ENCODE measurements around the gene CDH4. TPM values are rescaled to one million over a fixed set of nuclear protein-coding genes. Genes with fewer than 3 reads are reported as not detected.

CDH4 gene
- total RNA-seq, 1 experiment from 2014 or later, result not detected

DNA sequence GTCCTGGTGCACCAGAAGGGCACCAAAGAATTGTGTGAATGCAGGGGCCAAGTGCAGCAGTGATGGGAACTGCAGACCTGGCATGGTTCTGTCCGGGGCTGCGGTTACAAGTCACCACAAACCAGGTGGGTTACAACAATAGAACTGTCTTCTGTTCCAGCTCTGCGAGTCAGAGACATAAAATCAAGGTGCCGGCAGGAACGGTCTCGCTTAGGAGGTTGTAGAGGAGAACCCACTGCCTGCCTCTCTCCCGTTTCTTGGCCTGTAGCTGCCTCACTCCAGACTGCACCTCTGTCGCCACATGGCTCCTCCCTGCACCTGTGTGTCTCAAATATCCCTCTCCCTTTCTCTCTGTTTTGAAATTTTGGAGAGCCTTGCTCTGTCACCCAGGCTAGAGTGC, 670.4 kb downstream of the CDH4 start:
- intact Hi-C loops (cut with micrococcal nuclease; ENCODE audit: unreplicated experiment), result no loop called here
- Histone ChIP-seq H3K9me3 (peaks cover 7% of the 10 kb centered on the region), H3K4me3 (ENCODE audit: low read depth, low read length) (no peak overlapping the region), H3K36me3 (ENCODE audit: control insufficient read depth, insufficient read depth, low read length) (no peaks in the 10 kb centered on the region), H3K27me3 (replicated peaks; ENCODE audit: control insufficient read depth, insufficient read depth, low read length) (no peaks in the 10 kb centered on the region), H3K4me1 (no peaks in the 10 kb centered on the region)
- TF ChIP-seq, protein P1, sequence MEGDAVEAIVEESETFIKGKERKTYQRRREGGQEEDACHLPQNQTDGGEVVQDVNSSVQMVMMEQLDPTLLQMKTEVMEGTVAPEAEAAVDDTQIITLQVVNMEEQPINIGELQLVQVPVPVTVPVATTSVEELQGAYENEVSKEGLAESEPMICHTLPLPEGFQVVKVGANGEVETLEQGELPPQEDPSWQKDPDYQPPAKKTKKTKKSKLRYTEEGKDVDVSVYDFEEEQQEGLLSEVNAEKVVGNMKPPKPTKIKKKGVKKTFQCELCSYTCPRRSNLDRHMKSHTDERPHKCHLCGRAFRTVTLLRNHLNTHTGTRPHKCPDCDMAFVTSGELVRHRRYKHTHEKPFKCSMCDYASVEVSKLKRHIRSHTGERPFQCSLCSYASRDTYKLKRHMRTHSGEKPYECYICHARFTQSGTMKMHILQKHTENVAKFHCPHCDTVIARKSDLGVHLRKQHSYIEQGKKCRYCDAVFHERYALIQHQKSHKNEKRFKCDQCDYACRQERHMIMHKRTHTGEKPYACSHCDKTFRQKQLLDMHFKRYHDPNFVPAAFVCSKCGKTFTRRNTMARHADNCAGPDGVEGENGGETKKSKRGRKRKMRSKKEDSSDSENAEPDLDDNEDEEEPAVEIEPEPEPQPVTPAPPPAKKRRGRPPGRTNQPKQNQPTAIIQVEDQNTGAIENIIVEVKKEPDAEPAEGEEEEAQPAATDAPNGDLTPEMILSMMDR (IDR thresholded peaks at IDR 0.05; ENCODE audit: insufficient read depth in 1 of 2, low read depth in 1 of 2, low read length in 1 of 2, severe bottlenecking in 1 of 2, unreplicated experiment in 1 of 2), result no peak
- no peaks in the 10 kb centered on the region for H3K36me3 Mint-ChIP-seq (ENCODE audit: insufficient read depth, unreplicated experiment)
- POLR2A ChIA-PET, result no interaction called here
- H3K27me3 Mint-ChIP-seq (ENCODE audit: insufficient read depth, unreplicated experiment), result peaks cover 14% of the 10 kb centered on the region
- no peak for DNase-seq
- H3K27ac Mint-ChIP-seq (ENCODE audit: unreplicated experiment), result no peak overlapping the region
- H3K4me3 Mint-ChIP-seq (ENCODE audit: unreplicated experiment), result no peak overlapping the region
- H3K9me3 Mint-ChIP-seq (ENCODE audit: unreplicated experiment), result no peaks in the 10 kb centered on the region
- CTCF ChIA-PET, result no interaction called here
- no TSS peak for BruUV-seq (replicated peaks)
- H3K4me1 Mint-ChIP-seq (ENCODE audit: low read depth, unreplicated experiment), result no peaks in the 10 kb centered on the region

DNA sequence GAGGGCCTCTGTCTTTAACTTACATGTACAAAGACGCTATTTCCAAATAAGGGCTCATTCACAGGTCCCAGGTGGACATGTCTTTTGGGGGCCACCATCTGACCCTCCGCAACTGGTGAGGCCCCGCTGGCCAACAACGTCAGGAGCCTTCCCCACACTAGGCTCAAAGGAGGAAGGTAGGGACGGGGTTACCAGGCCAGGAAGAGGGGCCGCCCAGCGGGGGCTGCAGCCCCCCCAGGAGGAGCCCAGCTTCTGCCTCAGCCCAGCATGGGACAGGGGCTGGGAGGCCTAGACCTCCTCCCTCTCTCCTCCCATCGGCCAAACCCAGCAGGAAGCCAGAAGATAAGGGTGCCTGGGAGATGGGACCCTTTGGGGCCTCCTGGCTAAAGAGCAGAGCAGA, 670.9 kb downstream of the CDH4 start:
- Histone ChIP-seq H3K9me3 (peaks cover 7% of the 10 kb centered on the region), H3K27me3 (replicated peaks; ENCODE audit: control insufficient read depth, insufficient read depth, low read length) (no peaks in the 10 kb centered on the region), H3K4me1 (no peaks in the 10 kb centered on the region), H3K4me3 (ENCODE audit: low read depth, low read length) (no peak overlapping the region), H3K36me3 (ENCODE audit: control insufficient read depth, insufficient read depth, low read length) (no peaks in the 10 kb centered on the region)
- intact Hi-C loops (cut with micrococcal nuclease; ENCODE audit: unreplicated experiment), result no loop called here
- H3K4me1 Mint-ChIP-seq (ENCODE audit: low read depth, unreplicated experiment), result no peaks in the 10 kb centered on the region
- no peaks in the 10 kb centered on the region for H3K36me3 Mint-ChIP-seq (ENCODE audit: insufficient read depth, unreplicated experiment)
- peaks cover 17% of the 10 kb centered on the region for H3K27me3 Mint-ChIP-seq (ENCODE audit: insufficient read depth, unreplicated experiment)
- H3K27ac Mint-ChIP-seq (ENCODE audit: unreplicated experiment), result no peak overlapping the region
- DNase-seq, result no peak
- ChIA-PET POLR2A (no interaction called here), CTCF (no interaction called here)
- BruUV-seq (replicated peaks), result no TSS peak
- no peak overlapping the region for H3K4me3 Mint-ChIP-seq (ENCODE audit: unreplicated experiment)
- H3K9me3 Mint-ChIP-seq (ENCODE audit: unreplicated experiment), result no peaks in the 10 kb centered on the region
- TF ChIP-seq, protein P1 (IDR thresholded peaks at IDR 0.05; ENCODE audit: insufficient read depth in 1 of 2, low read depth in 1 of 2, low read length in 1 of 2, severe bottlenecking in 1 of 2, unreplicated experiment in 1 of 2), result no peak

DNA sequence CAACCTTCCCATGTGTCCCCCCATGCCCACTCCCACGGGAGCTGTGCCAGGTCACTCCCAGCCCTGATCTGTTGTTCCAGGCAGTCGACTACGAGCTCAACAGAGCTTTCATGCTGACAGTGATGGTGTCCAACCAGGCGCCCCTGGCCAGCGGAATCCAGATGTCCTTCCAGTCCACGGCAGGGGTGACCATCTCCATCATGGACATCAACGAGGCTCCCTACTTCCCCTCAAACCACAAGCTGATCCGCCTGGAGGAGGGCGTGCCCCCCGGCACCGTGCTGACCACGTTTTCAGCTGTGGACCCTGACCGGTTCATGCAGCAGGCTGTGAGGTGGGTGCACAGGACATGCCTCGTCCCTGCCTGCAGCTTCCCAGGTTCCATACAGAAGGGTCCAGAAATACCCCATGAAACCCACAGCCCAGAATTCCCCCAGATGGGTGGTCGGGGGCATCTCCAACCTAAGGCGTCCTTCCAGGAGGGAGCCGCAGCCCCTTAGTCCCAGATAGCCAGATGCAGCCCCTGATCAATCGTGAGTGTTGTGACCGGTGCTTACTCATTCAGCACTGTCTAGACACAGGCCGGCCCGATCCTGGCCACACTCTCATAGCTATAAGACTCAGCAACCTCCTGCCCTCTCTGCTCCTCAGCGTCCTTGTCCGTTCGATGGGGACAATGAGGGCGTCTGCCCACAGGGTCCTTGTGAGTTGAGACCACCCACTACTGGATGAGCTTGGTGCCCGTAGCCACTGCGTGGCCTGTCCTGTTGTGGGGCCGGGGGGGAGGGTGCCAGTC, 671.5 kb downstream of the CDH4 start:
- Mint-ChIP-seq H3K4me1 (ENCODE audit: low read depth, unreplicated experiment) (no peaks in the 10 kb centered on the region), H3K27me3 (ENCODE audit: insufficient read depth, unreplicated experiment) (peaks cover 20% of the 10 kb centered on the region), H3K36me3 (ENCODE audit: insufficient read depth, unreplicated experiment) (no peaks in the 10 kb centered on the region), H3K4me3 (ENCODE audit: unreplicated experiment) (no peak overlapping the region), H3K27ac (ENCODE audit: unreplicated experiment) (no peak overlapping the region), H3K9me3 (ENCODE audit: unreplicated experiment) (no peaks in the 10 kb centered on the region)
- Histone ChIP-seq H3K4me3 (ENCODE audit: low read depth, low read length) (no peak overlapping the region), H3K27me3 (replicated peaks; ENCODE audit: control insufficient read depth, insufficient read depth, low read length) (no peaks in the 10 kb centered on the region), H3K9me3 (peaks cover 11% of the 10 kb centered on the region), H3K36me3 (ENCODE audit: control insufficient read depth, insufficient read depth, low read length) (no peaks in the 10 kb centered on the region), H3K4me1 (no peaks in the 10 kb centered on the region)
- intact Hi-C loops (cut with micrococcal nuclease; ENCODE audit: unreplicated experiment), result no loop called here
- DNase-seq, result no peak
- ChIA-PET POLR2A (no interaction called here), CTCF (no interaction called here)
- BruUV-seq (replicated peaks), result no TSS peak
- TF ChIP-seq, protein P1 (IDR thresholded peaks at IDR 0.05; ENCODE audit: insufficient read depth in 1 of 2, low read depth in 1 of 2, low read length in 1 of 2, severe bottlenecking in 1 of 2, unreplicated experiment in 1 of 2), result no peak
